NCI-H82 (cell line): ENCODE results near the gene FIGLA.

ENCODE experiments used
- DNase-seq: peaks from one replicate; lab custom pipeline; 2025; lab: John Stamatoyannopoulos, UW

The FIGLA gene

DNA sequence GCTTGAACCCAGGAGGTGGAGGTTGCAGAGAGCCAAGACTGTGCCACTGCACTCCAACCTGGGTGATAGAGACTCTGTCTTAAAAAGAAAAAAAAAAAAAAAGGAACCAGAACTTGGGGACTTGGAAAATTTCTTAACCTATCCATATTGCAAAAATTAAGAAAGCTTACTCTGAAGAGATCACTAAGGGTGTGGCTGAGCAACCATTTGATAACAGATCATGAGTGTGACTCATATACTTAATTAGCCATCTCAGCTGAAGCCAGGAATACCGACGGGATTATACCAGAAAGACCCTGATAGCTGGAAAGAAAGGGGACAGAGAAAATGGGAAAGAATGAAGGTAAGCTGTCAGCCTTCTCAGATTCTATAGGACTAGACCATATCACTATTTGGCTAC, 15.3 kb downstream of the FIGLA start:
- DNase-seq = peak; percentile 62

DNA sequence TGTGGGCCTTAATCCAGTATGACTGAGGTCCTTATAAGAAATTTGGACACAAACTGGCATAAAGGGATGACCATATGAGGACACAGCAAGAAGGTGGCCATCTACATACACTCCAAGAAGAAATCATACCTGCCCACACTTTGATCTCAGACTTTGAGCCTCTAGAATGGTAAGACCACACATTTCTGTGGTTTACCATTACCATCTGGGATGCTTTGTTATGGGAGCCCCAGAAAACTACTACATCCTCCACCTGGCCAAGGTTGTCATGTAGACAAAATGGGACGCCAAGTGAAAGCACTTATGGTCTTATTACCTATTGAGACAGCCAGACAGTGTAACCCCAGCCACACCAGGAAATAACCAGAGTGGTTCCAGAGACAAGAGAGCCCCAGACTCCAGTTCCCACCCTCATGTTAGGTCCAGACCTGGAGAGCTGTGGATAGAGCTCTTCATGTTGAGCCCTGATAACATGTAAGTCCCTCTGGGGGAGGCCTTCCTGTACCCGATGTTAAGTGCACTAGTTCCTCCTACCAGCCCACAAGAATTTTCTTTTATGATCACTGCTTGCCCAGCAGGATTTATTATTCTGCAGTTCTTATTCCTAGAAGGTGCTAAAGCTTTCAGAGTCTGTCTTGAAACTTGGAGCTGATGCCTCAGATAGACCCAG, 17.8 kb downstream of the FIGLA start:
- DNase-seq = no peak

DNA sequence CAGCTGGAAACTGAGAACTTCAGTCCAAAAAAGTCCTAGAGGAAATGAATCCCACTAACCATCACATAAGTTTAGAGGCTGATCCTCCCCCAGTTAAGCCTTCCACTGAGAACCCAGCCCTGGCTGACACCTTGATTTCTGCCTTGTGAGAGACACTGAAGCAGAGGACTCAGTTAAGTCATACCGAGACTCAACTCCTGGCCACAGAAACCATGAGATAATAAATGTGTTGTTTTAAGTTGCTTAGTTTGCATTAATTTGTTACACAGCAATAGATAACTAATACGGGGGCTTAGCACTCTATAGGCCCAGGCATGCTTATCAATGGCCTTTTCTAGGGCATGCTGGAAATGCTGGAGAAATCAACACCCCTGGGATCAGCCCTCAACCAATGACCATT, 19.0 kb downstream of the FIGLA start:
- no peak for DNase-seq

DNA sequence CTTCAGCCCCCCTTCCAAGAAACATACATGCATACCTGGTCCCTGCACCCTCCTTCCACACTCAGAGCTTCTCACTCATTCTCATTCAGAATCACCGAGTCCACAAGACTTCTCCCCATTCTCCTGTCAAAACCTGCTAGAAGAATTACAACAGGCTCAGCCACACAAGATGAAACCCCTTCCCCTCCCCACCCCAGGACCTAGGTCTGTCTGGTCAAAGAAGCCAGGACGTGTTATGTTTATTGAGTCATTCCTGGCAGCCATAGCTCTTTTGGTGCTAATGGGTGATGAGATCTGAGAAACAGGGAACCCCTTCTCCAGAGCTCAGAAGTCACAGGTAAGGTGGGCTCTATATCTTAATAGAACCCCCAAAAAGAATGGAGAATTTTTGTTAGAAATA, 21.0 kb downstream of the FIGLA start:
- DNase-seq = no peak

DNA sequence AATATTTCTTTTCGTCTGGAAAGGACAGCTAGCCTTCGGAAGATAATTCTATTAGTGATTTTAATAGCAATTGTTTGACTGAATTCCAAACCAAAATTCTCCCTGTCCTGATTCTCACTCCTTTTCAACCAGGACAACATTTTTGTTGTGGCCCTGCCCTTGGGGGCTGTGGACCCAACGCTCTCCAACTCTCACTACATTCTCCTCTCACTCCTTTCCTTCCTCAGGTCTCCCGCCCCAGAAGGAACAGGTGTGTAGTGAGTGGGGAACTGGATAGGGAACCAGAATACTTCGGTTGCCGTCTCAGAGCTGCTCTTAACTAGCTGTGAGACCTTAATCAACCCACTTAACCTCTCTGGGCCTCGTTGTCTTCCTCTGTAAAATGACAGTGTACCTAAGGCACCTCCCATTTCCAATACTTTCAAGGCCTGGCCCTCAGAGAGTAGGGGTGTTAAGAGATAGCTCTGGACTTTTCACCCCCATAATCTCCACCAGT, 21.8 kb downstream of the FIGLA start:
- peak; percentile 41 for DNase-seq

DNA sequence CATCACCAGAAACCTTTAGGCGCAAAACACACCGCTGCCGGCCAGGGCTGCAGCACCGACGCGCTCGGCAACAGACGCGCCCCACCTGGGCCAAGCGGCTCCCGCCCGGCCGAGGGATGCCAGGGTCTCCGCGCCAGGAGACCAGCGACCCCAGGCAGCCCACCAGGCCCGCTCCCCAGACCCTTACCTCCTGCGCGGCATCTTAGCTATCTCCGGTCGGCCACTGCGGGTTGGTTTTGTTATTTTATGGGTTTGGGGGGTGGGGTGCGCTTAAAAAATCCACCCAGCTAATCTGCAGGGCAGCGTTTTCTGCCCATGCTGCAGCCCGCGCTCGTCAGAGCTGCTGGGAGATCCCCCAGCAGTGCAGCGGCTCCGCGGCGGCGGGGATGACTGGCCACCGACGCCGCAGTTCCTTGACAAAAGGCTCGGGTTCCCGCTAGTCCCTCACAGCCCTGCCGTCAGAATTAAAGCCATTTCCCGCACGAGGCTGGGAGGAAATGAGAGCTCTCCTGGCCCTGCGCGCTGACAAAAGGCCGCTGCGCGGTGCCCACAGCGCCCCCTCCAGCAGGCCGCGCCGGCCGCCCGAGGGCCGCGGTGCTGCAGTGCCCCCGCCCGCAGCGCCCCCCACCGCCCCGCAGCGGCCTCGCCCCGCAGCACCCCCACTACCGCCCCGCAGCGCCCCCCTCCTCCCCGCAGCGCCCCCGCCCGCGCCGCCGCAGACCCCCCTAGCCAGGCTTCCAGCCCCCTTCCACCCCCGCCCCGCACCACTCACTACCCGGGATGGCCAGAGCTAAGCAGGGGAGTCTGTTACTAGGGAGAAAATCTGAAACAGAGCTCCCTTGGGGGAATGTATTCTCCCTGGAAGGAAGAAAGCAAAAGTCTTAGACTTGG, 22.5 kb downstream of the FIGLA start, which contains the start of gene ADD2:
Gene ADD2 (minus strand): TSS at position 502 of the 891 bp plus-strand sequence. CDS start 61,792 bp downstream, outside the sequence.
- DNase-seq = peak; percentile 86

DNA sequence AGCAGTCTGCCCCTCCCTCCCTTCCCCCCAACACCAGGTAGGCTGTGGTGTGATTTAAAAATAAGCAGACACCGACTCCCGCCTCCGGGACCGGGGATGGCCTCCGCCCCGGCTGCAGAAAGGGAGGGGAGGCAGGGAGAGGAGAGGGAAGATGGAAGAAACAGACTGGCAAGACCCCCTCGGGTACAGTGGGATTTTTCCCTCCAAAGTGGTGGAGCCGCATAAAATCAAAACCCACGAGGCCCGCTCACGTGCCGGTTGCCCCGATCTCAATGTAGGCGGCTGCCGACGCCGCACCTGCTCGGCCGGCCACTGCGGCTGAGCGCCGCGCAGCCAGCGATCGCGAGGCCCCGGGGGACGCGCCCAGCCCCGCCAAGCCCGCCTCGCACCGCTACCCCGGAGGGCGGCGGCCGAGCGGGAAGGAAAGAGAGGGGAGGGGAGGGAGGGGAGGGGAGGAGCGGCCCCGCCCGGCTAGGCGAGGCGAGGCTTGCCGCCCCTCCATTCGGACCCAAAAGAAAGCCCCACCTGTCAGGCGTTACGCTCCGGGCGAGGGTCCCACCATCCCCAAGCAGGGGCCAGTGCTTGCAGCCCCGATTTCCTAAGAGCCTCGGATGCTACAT, 23.3 kb downstream of the FIGLA start:
- peak; percentile 80 for DNase-seq

DNA sequence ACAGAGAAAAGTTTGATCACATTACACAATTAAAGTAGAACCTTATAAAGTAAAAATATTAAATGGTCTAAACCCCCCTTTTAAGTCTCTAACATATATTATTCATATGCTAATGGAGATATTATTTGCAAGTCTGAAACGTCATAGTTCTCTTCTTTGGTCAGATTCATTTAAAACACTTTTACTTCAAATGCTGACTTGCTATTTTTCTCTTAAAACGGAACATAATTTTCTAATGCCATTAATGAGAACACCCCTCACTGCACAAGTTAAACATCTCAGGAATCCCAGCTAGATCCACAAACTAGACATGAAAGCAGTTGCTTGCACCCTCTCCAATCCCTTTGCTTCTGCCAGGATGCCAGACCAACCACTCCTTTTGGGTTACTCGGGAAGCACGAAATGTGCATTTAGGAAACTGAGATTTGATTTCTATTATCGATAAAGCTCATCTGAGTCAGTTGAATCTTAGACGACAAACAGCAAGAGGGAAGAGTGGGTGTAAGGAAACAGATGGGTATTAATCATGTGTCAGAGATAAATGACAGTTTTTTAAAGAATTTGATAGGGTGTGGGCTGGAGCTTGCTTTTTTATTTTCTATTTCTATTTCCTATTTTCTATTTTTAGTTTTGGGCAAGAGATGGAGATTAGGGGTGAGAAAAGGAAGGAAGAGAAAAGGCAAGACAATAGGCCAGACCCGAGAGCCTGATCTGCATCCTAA, 23.9 kb downstream of the FIGLA start:
- peak; percentile 28 for DNase-seq

DNA sequence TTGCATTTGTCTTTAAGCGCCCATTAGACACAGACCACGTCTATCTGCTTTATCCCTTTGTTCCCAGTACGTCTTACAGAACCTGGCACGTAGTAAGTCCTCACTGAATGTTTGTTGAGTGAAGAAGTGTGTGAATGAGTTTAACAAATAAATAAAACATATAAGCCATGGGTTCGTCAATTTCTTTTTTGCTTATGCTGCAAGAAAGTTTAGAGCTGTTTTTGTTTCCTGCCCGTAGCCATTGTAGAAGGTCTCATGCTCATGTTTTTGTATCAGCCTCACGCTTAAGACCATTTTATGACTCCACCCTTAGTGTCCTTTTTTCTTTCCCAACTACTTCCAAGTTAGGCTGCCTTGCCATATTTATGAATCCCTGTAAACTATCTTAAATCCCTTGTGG, 24.9 kb downstream of the FIGLA start:
- DNase-seq = no peak

DNA sequence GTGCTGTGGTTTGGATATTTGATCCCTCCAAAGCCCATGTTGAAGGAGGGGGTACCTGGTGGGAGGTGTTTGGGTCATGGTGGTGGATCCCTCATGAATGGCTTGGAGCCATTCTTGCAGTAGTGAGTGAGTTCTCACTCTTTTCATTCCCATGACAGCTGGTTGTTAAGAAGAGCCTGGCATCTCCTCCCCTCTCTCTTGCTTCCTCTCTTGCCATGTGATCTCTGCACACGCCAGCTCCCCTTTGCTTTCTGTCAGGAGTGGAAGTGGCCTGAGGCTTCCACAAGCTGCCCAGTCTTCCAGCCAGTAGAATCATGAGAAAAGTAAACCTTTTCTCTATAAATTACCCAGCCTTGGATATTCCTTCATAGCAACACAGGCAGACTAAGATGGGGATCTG, 31.0 kb downstream of the FIGLA start:
- DNase-seq = no peak

DNA sequence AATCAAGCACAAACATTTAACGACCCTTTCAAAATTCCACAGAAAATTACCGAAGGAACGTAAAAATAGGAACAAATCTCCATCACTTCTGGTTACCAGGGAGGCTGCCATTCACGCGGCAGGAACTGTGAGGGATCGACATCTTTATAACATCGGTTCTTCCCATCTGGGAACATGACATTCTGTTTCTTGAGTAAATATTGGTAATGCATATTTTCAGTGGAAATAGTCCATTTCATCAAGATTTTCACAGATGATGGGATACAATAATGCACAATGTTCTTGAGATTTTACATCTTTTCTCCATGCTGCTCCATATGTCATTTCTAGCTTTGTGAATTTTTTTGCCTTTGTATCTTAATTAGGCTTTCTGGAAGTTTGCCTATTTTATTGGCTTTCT, 32.5 kb downstream of the FIGLA start:
- no peak for DNase-seq

DNA sequence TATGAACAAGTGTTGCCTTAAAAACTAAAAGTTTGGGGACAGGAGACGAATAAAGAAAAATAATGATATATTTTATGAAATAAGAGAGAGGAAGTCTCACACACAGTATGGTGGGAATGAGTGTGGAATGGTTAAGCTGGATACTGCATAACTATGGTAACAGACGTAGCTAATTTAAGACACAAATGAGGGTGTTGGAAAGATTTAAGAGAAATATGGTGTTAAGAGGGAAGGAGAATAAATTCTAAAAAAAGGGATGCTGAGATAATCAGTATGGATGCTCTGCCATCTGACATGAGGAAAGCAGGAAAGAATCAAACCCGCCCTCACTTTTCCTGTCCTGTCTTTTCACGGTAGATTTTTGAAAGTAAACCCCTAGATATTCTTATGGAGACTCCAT, 33.1 kb downstream of the FIGLA start:
- DNase-seq = no peak

DNA sequence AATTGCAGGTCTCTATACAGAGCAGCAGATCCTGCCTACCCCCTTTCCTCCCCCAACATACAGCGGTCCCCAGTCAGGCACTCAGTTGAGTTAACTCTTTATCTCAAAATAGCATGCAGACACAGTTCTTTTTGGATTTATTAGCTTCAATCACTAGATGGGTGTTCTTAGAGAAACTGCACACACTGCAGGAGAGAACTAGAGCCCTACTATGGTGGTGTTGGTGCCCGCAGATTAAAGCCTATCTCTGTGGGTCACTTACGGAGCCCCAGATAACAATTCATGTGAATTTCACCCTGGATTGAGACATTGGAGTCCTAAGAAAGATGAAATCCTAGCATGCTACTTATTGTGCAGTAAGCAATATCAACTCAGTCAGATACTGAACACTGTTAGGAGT, 34.3 kb downstream of the FIGLA start:
- no peak for DNase-seq

DNA sequence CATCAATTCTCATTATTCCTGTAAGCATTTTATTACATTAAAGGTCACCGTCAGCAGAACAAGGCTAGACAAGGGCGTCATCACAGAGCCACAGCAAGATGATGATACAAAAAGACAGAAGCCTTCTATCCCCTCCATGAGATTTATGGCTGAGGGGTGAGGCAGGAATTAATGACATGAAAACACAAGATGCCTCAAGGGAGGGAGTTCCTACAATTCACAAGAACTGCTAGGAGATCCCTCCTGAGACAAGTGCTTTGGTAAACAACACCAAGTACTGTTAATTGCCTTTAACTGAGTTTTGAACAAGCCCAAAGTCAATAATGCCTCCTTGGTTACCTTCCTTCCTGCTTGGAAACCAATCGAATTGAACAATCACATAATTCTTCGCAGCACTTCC, 36.5 kb downstream of the FIGLA start:
- DNase-seq = no peak

DNA sequence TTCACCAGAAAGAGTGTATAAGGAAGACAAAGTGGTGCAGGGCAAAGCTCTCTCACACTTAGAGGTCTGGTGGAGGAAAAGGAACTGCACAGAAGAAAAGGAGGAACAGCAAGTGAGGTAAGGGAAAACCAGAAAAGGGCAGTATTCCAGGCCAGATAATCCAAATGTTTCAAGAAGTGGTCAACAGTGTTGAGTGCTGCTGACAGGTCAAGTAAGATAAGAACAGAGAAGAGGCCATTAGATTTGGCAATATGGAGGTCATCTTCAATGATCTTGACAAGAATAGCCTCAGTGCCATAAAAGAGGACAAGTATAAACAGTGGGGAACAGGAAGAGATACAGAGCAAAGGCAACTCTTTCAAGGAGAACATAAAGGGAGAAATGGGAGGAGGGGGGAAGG, 37.4 kb downstream of the FIGLA start:
- DNase-seq = no peak

DNA sequence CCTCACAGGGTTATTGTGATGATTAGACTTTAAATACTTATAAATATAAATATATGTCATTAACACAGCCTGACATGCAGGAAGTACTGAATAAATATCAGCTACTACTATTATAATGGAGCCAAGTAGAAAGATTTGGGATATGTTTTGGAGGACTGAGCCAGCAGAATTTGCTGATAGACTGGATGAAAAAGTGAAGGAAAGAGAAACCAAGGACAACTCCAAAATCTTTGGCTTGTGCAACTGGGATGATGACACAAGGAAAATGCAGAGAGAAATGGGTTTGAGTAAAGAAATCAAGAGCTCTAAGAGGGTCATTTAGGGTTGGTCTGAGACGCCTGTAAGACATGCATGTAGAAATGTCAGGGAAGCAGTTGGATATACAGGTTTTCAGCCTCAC, 38.0 kb downstream of the FIGLA start:
- no peak for DNase-seq

DNA sequence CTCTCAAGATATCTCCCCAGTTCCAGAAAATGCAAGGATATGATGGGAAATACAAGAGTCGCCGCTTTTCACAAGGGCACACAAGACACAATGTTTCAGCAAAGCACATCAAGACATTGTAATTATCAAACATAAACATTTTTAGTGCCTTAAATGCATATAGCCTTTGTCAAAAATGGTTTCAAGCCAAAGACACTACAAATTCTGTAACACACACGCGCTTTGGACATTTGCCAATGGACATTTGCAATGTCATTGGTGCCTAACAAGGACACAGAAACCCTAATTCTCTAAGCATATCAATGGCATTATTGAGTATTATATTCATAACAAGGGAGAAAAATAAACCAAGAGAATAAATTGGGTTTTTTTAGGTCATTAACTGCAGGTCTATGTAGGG, 38.6 kb downstream of the FIGLA start:
- DNase-seq = no peak

DNA sequence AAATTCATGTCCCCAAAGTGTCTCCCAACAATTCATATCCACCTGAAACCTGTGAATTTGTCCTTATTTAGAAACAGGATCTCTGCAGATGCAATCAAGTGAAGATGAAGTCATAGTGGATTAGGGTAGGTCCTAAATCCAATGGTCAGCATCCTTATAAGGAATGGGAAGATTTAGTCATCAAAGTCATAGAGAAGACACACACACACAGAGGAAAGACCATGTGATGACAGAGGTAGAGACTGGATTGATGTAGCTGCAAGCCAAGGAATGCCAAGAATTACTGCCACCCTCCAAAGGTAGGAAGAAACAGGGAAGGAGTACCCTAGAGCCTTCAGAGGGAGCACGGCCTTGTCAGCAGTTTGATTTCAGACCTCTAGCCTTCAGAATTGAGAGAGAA, 40.1 kb downstream of the FIGLA start:
- DNase-seq = no peak

DNA sequence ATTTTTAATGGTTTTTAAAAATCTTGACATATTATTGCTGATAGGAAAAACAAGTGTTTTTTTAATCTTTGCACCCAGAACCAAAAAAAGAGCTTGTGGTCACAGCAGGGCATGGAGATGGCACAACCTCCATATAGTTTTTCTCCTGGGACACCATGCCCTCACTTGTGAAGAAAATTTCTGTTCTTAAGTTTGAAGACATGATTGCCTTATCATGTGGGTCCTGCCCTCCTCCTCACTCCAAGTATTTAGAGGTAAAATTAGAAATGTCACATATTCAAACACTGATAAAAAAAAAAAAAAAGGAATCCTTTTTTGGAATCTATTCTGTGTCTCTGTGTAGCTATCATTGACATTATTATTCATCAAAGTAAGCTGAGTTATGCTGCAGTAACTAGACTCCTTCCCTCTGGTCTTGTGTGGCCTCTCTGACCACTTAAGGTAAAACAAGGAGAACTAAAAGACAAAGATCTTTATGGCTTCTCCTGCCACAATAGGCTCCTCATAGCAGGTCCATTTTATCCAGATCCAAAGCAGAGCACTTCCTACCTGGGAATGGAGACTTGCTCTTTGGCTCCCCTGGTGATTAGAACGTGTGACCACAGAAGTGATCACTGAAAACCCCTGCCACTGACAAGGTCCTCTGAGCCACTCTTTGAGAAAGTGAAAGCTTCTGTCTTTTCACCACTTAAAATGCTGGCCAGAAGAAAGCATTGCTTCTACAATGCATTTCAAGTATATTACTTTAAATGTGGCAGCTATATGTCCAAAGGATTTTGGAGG, 42.2 kb downstream of the FIGLA start:
- peak; percentile 17 for DNase-seq

DNA sequence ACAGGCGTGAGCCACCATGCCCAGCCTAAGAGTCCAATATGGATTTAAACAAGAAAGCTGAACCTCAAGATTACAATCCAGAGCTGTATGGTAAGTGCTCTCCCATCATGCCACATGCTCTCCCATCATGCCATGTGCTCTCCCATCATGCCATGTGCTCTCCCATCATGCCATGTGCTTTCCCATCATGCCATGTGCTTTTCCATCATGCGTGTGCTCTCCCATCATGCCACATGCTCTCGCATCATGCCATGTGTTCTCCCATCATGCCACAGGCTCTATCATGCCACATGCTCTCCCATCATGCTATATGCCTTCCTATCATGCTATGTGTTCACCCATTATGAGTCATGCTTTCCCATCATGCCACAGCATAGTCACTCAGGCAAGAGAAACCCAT, 43.2 kb downstream of the FIGLA start:
- DNase-seq = no peak
